Loucy (cell line): ENCODE data around the gene HIVEP1.

ENCODE experiments used
- EZH2phosphoT487 ChIP-seq: fragments of 200-600 bp; IDR thresholded peaks from 2 replicates; pipeline ENCODE4 v1.6.1; 2018; ENCODE audit warnings: antibody characterized with exemption, mild to moderate bottlenecking, moderate library complexity, borderline replicate concordance
- TF ChIP-seq, protein P1 (sequence below): fragments of 200-600 bp; sonication (generic); conservative IDR thresholded peaks from 2 replicates; pipeline ENCODE4 v1.5.1; 2014; ENCODE audit warnings: mild to moderate bottlenecking, antibody characterized with exemption, low read length

DNA sequence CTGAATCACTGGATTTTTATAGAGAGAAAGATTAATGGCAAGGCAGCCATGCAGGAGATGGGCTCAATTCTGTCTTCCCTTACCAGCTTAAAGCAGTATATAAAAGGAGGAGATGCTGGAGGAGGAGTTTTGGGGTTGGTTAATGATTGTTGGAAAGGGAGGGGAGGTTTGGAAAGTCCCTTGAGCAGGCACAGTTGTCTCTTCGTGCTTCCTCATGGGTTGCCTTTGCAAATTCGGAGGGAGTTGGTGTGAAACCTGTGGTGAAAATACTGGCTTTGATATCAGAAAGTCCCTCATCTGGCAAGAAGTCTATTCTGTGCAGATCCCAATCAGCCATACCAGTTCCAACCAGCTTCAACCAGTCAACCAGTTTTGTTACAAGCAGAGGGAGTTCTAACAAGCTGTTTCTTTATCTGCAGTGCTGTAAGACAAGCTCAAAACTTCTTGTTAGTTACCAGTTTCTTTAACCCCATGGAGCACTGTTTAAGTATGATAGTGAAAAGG is 107.0 kb downstream of the HIVEP1 start:
- TF ChIP-seq, protein P1, sequence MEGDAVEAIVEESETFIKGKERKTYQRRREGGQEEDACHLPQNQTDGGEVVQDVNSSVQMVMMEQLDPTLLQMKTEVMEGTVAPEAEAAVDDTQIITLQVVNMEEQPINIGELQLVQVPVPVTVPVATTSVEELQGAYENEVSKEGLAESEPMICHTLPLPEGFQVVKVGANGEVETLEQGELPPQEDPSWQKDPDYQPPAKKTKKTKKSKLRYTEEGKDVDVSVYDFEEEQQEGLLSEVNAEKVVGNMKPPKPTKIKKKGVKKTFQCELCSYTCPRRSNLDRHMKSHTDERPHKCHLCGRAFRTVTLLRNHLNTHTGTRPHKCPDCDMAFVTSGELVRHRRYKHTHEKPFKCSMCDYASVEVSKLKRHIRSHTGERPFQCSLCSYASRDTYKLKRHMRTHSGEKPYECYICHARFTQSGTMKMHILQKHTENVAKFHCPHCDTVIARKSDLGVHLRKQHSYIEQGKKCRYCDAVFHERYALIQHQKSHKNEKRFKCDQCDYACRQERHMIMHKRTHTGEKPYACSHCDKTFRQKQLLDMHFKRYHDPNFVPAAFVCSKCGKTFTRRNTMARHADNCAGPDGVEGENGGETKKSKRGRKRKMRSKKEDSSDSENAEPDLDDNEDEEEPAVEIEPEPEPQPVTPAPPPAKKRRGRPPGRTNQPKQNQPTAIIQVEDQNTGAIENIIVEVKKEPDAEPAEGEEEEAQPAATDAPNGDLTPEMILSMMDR = no peak
- no peak for TF ChIP-seq EZH2phosphoT487
